Astrocyte (in vitro differentiated cells and primary cell): Measurements from ENCODE around the gene LRRC4C.

Experiments used
- EZH2 ChIP-seq: IDR thresholded peaks from 2 replicates; pipeline ENCODE4 v1.6.1; 2012; ENCODE audit warnings: mild to moderate bottlenecking, low read length, inconsistent platforms; ENCODE audit not compliant: insufficient read depth
- TF ChIP-seq, protein P1 (sequence below): IDR thresholded peaks from 2 replicates; pipeline ENCODE4 v1.5.1; 2011; ENCODE audit warnings: low read depth, mild to moderate bottlenecking, inconsistent platforms, low read length, moderate library complexity; ENCODE audit not compliant: insufficient read depth

GRCh38 chr11:41281131-41281742 is 178.2 kb downstream of the LRRC4C start:
- TF ChIP-seq, protein P1, sequence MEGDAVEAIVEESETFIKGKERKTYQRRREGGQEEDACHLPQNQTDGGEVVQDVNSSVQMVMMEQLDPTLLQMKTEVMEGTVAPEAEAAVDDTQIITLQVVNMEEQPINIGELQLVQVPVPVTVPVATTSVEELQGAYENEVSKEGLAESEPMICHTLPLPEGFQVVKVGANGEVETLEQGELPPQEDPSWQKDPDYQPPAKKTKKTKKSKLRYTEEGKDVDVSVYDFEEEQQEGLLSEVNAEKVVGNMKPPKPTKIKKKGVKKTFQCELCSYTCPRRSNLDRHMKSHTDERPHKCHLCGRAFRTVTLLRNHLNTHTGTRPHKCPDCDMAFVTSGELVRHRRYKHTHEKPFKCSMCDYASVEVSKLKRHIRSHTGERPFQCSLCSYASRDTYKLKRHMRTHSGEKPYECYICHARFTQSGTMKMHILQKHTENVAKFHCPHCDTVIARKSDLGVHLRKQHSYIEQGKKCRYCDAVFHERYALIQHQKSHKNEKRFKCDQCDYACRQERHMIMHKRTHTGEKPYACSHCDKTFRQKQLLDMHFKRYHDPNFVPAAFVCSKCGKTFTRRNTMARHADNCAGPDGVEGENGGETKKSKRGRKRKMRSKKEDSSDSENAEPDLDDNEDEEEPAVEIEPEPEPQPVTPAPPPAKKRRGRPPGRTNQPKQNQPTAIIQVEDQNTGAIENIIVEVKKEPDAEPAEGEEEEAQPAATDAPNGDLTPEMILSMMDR: no peak
- no peak for TF ChIP-seq EZH2
